ENCODE measurements around the gene CALY.
"Not testable (repeated sequence)": the region's sequence is repeated elsewhere in the genome, so short reads cannot be mapped to it uniquely, and the experiment has no call there.

Gene CALY

GRCh38 chr10:133329491-133330202 is 7.0 kb downstream of the CALY start:
- DNase-seq (ENCODE audit: low read depth) = peak; percentile 79

- no peak for DNase-seq (ENCODE audit: low read depth)
Measured at GRCh38 chr10:133328358-133329343, 8.0 kb downstream of the CALY start.

GRCh38 chr10:133327651-133328357 is 8.9 kb downstream of the CALY start:
- DNase-seq (ENCODE audit: low read depth) = no peak

DNA sequence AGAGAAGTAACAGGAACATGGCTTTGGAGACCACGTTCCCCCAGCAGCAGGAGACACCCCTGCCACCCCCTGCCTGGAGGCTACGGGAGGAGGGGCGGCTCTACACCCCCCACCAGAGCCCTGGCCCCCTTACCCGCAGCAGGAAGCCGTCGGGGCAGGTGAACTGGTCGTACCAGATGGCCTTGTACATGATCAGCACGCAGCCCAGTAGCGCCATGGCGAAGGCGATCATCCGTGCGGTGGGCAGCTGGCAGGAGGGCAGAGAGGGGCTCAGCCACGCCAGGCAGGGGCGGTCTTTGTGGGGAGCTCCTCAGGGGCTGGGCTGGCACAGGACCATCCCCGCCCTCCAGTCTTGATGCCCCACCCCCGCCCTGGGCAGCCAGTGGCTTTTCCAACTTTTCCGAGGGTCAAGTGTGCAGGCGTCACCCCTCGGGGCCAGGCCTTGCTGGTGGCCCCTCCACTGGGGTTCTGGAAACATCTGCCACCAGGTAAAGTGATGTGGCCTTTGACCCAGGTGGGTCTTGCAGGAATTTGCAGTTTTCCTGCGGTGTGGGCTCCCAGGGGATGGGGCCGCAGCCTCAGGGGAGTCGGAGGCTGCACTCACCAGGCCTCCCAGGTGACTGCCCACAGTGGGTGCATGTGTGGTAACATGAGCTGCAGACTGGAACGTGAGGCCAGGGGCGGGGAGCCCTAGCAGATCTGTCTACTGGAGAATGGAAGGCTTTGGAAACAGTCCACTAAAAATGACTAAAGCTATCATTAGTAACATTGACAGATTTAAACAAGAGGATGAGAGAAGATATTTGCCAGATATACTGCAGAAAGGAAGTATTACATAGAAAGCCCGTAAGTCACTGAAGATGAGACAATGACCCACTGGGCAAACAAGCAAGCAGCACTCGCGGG is 9.7 kb downstream of the CALY start:
- DNase-seq (ENCODE audit: low read depth) = no peak

GRCh38 chr10:133326223-133326551 is 10.5 kb downstream of the CALY start:
- DNase-seq (ENCODE audit: low read depth) = no peak

GRCh38 chr10:133325440-133326222 is 11.1 kb downstream of the CALY start:
- no peak for DNase-seq (ENCODE audit: low read depth)

GRCh38 chr10:133324857-133325260 is 11.8 kb downstream of the CALY start:
- no peak for DNase-seq (ENCODE audit: low read depth)

GRCh38 chr10:133324198-133324792 is 12.4 kb downstream of the CALY start:
- peak; percentile 20 for DNase-seq (ENCODE audit: low read depth)

DNA sequence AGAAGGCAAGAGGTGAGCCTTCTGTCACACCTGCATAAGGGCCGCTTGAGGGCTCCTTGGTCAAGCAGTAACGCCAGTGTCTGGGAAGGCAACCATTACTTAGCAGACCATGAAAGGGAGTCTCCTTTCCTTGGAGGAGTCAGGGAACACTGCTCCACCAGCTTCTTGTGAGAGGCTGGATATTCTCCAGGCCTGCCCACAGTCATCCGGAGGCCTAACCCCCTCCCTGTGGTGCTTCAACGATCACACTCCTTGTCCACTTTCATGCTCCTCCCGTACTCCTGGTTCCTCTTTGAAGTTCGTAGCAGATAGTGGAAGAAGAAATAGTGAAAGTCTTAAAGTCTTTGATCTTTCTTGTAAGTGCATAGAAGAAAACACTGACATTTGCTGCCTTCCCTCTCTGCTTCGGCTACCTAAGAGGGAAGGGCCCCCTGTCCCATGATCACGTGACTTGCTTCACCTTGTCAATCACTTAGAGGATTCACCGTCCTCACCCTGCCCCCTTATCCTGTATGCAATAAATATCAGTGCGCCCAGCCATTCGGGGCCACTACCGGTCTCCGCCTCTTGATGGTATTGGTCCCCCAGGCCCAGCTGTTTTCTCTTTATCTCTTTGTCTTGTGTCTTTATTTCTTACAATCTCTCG is 14.5 kb downstream of the CALY start:
- DNase-seq (ENCODE audit: low read depth) = not testable (repeated sequence)

- DNase-seq (ENCODE audit: low read depth) = not testable (repeated sequence)
Measured at GRCh38 chr10:133320852-133321422, 15.8 kb downstream of the CALY start.

GRCh38 chr10:133318494-133319127 is 18.1 kb downstream of the CALY start:
- peak; percentile 48 for DNase-seq (ENCODE audit: low read depth)

DNA sequence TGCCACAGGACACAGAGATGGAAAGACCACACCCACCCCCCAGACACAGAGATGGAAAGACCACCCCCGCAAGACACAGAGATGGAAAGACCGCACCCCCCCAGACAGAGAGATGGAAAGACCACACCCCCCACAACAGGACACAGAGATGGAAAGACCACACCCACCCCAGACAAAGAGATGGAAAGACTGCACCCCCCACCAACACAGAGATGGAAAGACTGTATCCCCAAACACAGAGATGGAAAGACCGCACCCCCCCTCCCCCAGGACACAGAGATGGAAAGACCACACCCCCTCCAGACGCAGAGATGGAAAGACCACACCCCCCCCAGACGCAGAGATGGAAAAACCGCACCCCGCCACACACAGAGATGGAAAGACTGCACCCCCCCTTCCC is 20.0 kb downstream of the CALY start:
- no peak for DNase-seq (ENCODE audit: low read depth)

DNA sequence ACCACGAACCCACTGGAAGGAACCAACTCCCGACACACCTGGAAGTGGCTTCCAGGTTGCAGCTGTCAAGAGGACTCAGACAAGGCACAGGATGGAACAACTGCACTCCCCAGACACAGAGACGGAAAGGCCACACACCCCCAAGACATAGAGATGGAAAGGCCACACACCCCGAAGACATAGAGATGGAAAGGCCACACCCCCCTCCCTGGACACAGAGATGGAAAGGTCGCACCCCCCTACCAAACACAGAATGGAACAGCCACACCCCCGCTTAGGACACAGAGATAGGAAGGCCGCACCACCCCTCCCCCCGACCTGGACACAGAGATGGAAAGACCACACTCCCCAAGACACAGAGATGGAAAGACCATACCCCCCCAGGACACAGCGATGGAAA is 20.4 kb downstream of the CALY start:
- no peak for DNase-seq (ENCODE audit: low read depth)

DNA sequence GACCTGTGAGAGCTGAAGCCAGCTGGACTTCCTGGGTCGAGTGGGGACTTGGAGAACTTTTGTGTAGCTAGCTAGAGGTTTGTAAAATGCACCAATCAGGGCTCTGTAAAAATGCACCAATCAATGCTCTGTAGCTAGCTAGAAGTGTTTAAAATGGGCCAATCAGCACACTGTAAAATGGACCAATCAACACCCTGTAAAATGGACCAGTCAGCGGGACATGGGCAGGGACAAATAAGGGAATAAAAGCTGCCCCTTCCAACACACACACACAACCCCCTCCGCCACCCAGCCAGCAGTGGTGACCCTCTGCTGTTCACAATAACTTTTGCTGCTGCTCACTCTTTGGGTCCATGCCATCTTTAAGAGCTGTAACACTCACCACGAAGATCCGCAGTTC is 20.8 kb downstream of the CALY start:
- DNase-seq (ENCODE audit: low read depth) = no peak

- no peak for DNase-seq (ENCODE audit: low read depth)
Measured at GRCh38 chr10:133314911-133315310, 21.8 kb downstream of the CALY start.

GRCh38 chr10:133313192-133313591 is 23.5 kb downstream of the CALY start:
- DNase-seq (ENCODE audit: low read depth) = no peak

GRCh38 chr10:133312769-133313145 is 23.9 kb downstream of the CALY start:
- no peak for DNase-seq (ENCODE audit: low read depth)

GRCh38 chr10:133312016-133312768 is 24.5 kb downstream of the CALY start:
- DNase-seq (ENCODE audit: low read depth) = no peak

Data from activated gamma-delta T cell treated with anti-CD3 and anti-CD28 coated beads, Interleukin-2, amount 50 U/mL, for 16 hours (primary cell).